ENCODE data around the gene FAM216A. TPM values are rescaled to one million over a fixed set of nuclear protein-coding genes. Genes with fewer than 3 reads are reported as not detected.

FAM216A gene
- total and polyA plus RNA-seq, 9 of the 15 experiments (the other 6 are each of a cell fraction or from before 2014, with no cell fraction given), result 17.2 to 96.9 (median 48.5) TPM

DNA sequence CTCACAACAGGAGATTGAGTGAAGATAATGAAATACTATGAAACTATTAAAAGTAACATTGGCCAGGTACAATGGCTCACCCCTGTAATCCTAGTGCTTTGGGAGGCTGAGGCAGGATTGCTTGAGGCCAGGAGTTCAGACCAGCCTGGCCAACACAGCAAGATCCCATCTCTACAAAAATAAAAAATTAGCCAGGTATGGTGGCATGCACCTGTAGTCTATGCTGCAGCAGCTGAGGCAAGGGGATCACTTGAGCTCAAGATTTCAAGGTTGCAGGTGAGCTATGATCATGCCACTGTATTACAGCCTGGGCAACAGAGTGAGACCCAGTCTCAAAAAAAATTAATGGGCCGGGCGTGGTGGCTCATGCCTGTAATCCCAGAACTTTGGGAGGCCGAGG is 48.4 kb downstream of the FAM216A start:
- no peak overlapping the region for H3K4me2 ChIP-seq (ENCODE audit: insufficient read depth, low read length)
- H3K9me1 ChIP-seq (ENCODE audit: control insufficient read depth, insufficient read depth, low read length), result no peaks in the 10 kb centered on the region
- no peaks in the 10 kb centered on the region for H3K79me2 ChIP-seq (ENCODE audit: control insufficient read depth, insufficient read depth, low read length)
- peaks cover 3% of the 10 kb centered on the region in 2 experiments; a peak in 3 of 5 replicates for H3K4me1 ChIP-seq (replicated peaks in 1 of 2; ENCODE audit: control insufficient read depth in 2 of 2, insufficient read depth in 2 of 2, low read length in 2 of 2)
- no peaks in the 10 kb centered on the region for H3K27me3 ChIP-seq (ENCODE audit: control insufficient read depth in 2 of 2, insufficient read depth in 2 of 2, low read length in 2 of 2)
- in situ Hi-C loops (cut with MboI) (no loop called here), intact Hi-C loops (cut with micrococcal nuclease) (no loop called here)
- ChIA-PET POLR2A (no interaction called here), CTCF (ENCODE audit: low intra/inter-chr PET ratio) (no interaction called here)
- H3K4me3 ChIP-seq, result no peak overlapping the region
- no peak overlapping the region for H2AFZ ChIP-seq (ENCODE audit: low read depth, low read length)
- 57% methylated on average over 3 of the region's 3 CpGs for WGBS (ENCODE audit: insufficient coverage, low coverage, missing lambda C conversion rate)
- ATAC-seq (no peak), FAIRE-seq (no peak), DNase-seq (ENCODE audit: extremely low read depth in 1 of 4, low spot score in 3 of 4) (no peak)
- no peak overlapping the region for H3K9ac ChIP-seq (ENCODE audit: insufficient read depth in 1 of 2, low read depth in 2 of 2, low read length in 2 of 2)
- no peak overlapping the region for H3K27ac ChIP-seq (ENCODE audit: extremely low read depth, low read depth, low read length)
- H3K9me3 ChIP-seq (replicated peaks; ENCODE audit: control insufficient read depth, insufficient read depth, low read depth, low read length), result no peaks in the 10 kb centered on the region
- H4K20me1 ChIP-seq (replicated peaks; ENCODE audit: control insufficient read depth, insufficient read depth, low read length), result no peaks in the 10 kb centered on the region
- no TSS peak for BruUV-seq (replicated peaks)
- no peaks in the 10 kb centered on the region for H3K36me3 ChIP-seq (ENCODE audit: control insufficient read depth, insufficient read depth, low read length)
- TF ChIP-seq, protein P1, sequence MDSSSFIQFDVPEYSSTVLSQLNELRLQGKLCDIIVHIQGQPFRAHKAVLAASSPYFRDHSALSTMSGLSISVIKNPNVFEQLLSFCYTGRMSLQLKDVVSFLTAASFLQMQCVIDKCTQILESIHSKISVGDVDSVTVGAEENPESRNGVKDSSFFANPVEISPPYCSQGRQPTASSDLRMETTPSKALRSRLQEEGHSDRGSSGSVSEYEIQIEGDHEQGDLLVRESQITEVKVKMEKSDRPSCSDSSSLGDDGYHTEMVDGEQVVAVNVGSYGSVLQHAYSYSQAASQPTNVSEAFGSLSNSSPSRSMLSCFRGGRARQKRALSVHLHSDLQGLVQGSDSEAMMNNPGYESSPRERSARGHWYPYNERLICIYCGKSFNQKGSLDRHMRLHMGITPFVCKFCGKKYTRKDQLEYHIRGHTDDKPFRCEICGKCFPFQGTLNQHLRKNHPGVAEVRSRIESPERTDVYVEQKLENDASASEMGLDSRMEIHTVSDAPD (CRISPR knock-in tag; IDR thresholded peaks at IDR 0.05), result no peak
- TF ChIP-seq NUFIP1 (IDR thresholded peaks at IDR 0.05; ENCODE audit: partially characterized antibody), result no peak
- TF ChIP-seq PRPF4 (IDR thresholded peaks at IDR 0.05; ENCODE audit: insufficient read depth, low read depth, low read length, poor library complexity, severe bottlenecking), result no peak
- TF ChIP-seq RFX7 (CRISPR knock-in tag; IDR thresholded peaks at IDR 0.05), result no peak
- TF ChIP-seq, protein P2, sequence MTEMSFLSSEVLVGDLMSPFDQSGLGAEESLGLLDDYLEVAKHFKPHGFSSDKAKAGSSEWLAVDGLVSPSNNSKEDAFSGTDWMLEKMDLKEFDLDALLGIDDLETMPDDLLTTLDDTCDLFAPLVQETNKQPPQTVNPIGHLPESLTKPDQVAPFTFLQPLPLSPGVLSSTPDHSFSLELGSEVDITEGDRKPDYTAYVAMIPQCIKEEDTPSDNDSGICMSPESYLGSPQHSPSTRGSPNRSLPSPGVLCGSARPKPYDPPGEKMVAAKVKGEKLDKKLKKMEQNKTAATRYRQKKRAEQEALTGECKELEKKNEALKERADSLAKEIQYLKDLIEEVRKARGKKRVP (CRISPR knock-in tag; IDR thresholded peaks at IDR 0.05), result no peak
- TF ChIP-seq FOXK1 (CRISPR knock-in tag; IDR thresholded peaks at IDR 0.05; ENCODE audit: borderline replicate concordance), result no peak
- TF ChIP-seq JUNB (CRISPR knock-in tag; conservative IDR thresholded peaks at IDR 0.05), result no peak
- TF ChIP-seq MEIS2 (IDR thresholded peaks at IDR 0.05; ENCODE audit: partially characterized antibody), result no peak
- TF ChIP-seq SIX5 (IDR thresholded peaks at IDR 0.05; ENCODE audit: borderline replicate concordance in 1 of 2, insufficient read depth in 1 of 2, low read depth in 1 of 2, low read length in 2 of 2), result no peak
- TF ChIP-seq ZC3H4 (CRISPR knock-in tag; IDR thresholded peaks at IDR 0.05; ENCODE audit: borderline replicate concordance), result no peak
- TF ChIP-seq ZNF165 (CRISPR knock-in tag; IDR thresholded peaks at IDR 0.05; ENCODE audit: borderline replicate concordance), result no peak
- TF ChIP-seq OTX1 (CRISPR knock-in tag; IDR thresholded peaks at IDR 0.05), result no peak
- TF ChIP-seq, protein P3, sequence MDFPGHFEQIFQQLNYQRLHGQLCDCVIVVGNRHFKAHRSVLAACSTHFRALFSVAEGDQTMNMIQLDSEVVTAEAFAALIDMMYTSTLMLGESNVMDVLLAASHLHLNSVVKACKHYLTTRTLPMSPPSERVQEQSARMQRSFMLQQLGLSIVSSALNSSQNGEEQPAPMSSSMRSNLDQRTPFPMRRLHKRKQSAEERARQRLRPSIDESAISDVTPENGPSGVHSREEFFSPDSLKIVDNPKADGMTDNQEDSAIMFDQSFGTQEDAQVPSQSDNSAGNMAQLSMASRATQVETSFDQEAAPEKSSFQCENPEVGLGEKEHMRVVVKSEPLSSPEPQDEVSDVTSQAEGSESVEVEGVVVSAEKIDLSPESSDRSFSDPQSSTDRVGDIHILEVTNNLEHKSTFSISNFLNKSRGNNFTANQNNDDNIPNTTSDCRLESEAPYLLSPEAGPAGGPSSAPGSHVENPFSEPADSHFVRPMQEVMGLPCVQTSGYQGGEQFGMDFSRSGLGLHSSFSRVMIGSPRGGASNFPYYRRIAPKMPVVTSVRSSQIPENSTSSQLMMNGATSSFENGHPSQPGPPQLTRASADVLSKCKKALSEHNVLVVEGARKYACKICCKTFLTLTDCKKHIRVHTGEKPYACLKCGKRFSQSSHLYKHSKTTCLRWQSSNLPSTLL (IDR thresholded peaks at IDR 0.05), result no peak
- no peak for TF ChIP-seq TAL1 (IDR thresholded peaks at IDR 0.05)
- TF ChIP-seq HDAC8 (tag; IDR thresholded peaks at IDR 0.05), result no peak
- TF ChIP-seq MBD2 (IDR thresholded peaks at IDR 0.05; ENCODE audit: borderline replicate concordance, low read depth), result no peak
- TF ChIP-seq, protein P4, sequence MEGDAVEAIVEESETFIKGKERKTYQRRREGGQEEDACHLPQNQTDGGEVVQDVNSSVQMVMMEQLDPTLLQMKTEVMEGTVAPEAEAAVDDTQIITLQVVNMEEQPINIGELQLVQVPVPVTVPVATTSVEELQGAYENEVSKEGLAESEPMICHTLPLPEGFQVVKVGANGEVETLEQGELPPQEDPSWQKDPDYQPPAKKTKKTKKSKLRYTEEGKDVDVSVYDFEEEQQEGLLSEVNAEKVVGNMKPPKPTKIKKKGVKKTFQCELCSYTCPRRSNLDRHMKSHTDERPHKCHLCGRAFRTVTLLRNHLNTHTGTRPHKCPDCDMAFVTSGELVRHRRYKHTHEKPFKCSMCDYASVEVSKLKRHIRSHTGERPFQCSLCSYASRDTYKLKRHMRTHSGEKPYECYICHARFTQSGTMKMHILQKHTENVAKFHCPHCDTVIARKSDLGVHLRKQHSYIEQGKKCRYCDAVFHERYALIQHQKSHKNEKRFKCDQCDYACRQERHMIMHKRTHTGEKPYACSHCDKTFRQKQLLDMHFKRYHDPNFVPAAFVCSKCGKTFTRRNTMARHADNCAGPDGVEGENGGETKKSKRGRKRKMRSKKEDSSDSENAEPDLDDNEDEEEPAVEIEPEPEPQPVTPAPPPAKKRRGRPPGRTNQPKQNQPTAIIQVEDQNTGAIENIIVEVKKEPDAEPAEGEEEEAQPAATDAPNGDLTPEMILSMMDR (IDR thresholded peaks at IDR 0.05 in 2 of 3, conservative IDR thresholded peaks at IDR 0.05 in 1 of 3; ENCODE audit: insufficient read depth in 2 of 3, low read depth in 1 of 3, low read length in 3 of 3), result no peak
- no peak for TF ChIP-seq TRIM28 (IDR thresholded peaks at IDR 0.05)

Measured in K562 (cell line).